IgD-negative memory B cell (primary cell): ENCODE data around the gene CASP8AP2. TPM values are rescaled to one million over a fixed set of nuclear protein-coding genes. Genes with fewer than 3 reads are reported as not detected.
A peak's percentile ranks its signal among the peaks of the same experiment; 100 is the strongest.
"Not testable (repeated sequence)": the region's sequence is repeated elsewhere in the genome, so short reads cannot be mapped to it uniquely, and the experiment has no call there.

Experiments
- H3K27ac Mint-ChIP-seq, 3 donors: one replicate each; pipeline ENCODE4 v1.8.0; 2020 to 2022; ENCODE audit warnings: mild to moderate bottlenecking in 3 of 3, mixed read lengths in 3 of 3, moderate library complexity in 1 of 3
- H3K27me3 Mint-ChIP-seq: one replicate; pipeline ENCODE4 v1.8.0; 2021; ENCODE audit warnings: mixed read lengths
- H3K36me3 Mint-ChIP-seq: one replicate; pipeline ENCODE4 v1.8.0; 2020; ENCODE audit warnings: mild to moderate bottlenecking, mixed read lengths
- H3K4me1 Mint-ChIP-seq, 3 donors: one replicate each; pipeline ENCODE4 v1.8.0; 2020 to 2022; ENCODE audit warnings: mixed read lengths in 3 of 3, mild to moderate bottlenecking in 1 of 3
- H3K4me3 Mint-ChIP-seq, 4 donors: one replicate each; pipeline ENCODE4 v1.8.0; 2020 to 2022; ENCODE audit warnings: mild to moderate bottlenecking in 4 of 4, mixed read lengths in 4 of 4, moderate library complexity in 3 of 4
- H3K9me3 Mint-ChIP-seq, 3 donors: one replicate each; pipeline ENCODE4 v1.8.0; 2020 to 2021; ENCODE audit warnings: mixed read lengths in 3 of 3, mild to moderate bottlenecking in 1 of 3
- polyA plus RNA-seq: library from polyadenylated mRNA; unstranded; fragments of 300-500 nt; fragmentation: Illumina TruSeq; gene quantifications from one replicate; pipeline ENCODE4 v1.2.3, GENCODE V29; 2021

CASP8AP2 gene
- 53.2 TPM for polyA plus RNA-seq

- Mint-ChIP-seq H3K27ac (peak within 1 kb of the TSS; percentile 75 to 95 (median 91)), H3K27me3 (no peaks in the 10 kb centered on the region), H3K4me3 (peak within 1 kb of the TSS; percentile 86 to 98 (median 98)), H3K9me3 (no peaks in the 10 kb centered on the region), H3K36me3 (peaks cover 8% of the 10 kb centered on the region), H3K4me1 (peaks cover 8 to 23% (median 21%) of the 10 kb centered on the region in 3 donors)
Observed at GRCh38 chr6:89829472-89830169, at the start of gene CASP8AP2. Gene CASP8AP2 (plus strand): TSS chr6:89829880.

- Mint-ChIP-seq H3K27ac (no peak overlapping the region), H3K4me3 (no peak overlapping the region), H3K27me3 (no peaks in the 10 kb centered on the region), H3K36me3 (peaks cover 25% of the 10 kb centered on the region), H3K4me1 (peaks cover 0 to 1% (median 0%) of the 10 kb centered on the region in 3 donors), H3K9me3 (peaks cover 0 to 5% (median 3%) of the 10 kb centered on the region in 3 donors)
Observed at GRCh38 chr6:89781070-89782034, 48.3 kb upstream of the CASP8AP2 start.

- Mint-ChIP-seq H3K27ac (no peak overlapping the region), H3K4me3 (no peak overlapping the region), H3K4me1 (peaks cover 0 to 1% (median 0%) of the 10 kb centered on the region in 3 donors), H3K27me3 (no peaks in the 10 kb centered on the region), H3K9me3 (peaks cover 0 to 5% (median 3%) of the 10 kb centered on the region in 3 donors), H3K36me3 (peaks cover 25% of the 10 kb centered on the region)
Observed at GRCh38 chr6:89782222-89782621, 47.5 kb upstream of the CASP8AP2 start.

- peaks cover 23% of the 10 kb centered on the region for H3K36me3 Mint-ChIP-seq
- H3K27me3 Mint-ChIP-seq, H3K4me1 Mint-ChIP-seq, H3K9me3 Mint-ChIP-seq: not testable (repeated sequence)
- H3K27ac Mint-ChIP-seq, result peak overlapping the region in 1 of 3 donors; percentile 35
- H3K4me3 Mint-ChIP-seq, result peak overlapping the region in 1 of 4 donors; percentile 77
Observed at GRCh38 chr6:89783293-89783692, 46.4 kb upstream of the CASP8AP2 start.

GRCh38 chr6:89784838-89785237, 44.8 kb upstream of the CASP8AP2 start:
- Mint-ChIP-seq H3K27ac (no peak overlapping the region), H3K4me3 (no peak overlapping the region), H3K27me3 (no peaks in the 10 kb centered on the region), H3K4me1 (peaks cover 0 to 3% (median 1%) of the 10 kb centered on the region in 3 donors), H3K9me3 (peaks cover 0 to 5% (median 3%) of the 10 kb centered on the region in 3 donors), H3K36me3 (peaks cover 22% of the 10 kb centered on the region)

- H3K9me3 Mint-ChIP-seq, result peaks cover 0 to 5% (median 3%) of the 10 kb centered on the region in 3 donors
Observed at GRCh38 chr6:89786970-89787369, 42.7 kb upstream of the CASP8AP2 start.

GRCh38 chr6:89787660-89788328, 41.9 kb upstream of the CASP8AP2 start:
- Mint-ChIP-seq H3K27me3 (no peaks in the 10 kb centered on the region), H3K4me3 (peak overlapping the region in 1 of 4 donors; percentile 52), H3K4me1 (peaks cover 0 to 3% (median 3%) of the 10 kb centered on the region in 3 donors), H3K27ac (peak overlapping the region in 1 of 3 donors; percentile 20), H3K9me3 (peaks cover 0 to 5% (median 3%) of the 10 kb centered on the region in 3 donors), H3K36me3 (peaks cover 14% of the 10 kb centered on the region)

More at GRCh38 chr6:89786970-89787369, 42.7 kb upstream of the CASP8AP2 start:
- Mint-ChIP-seq H3K4me1 (peaks cover 0 to 3% (median 1%) of the 10 kb centered on the region in 3 donors), H3K36me3 (peaks cover 17% of the 10 kb centered on the region), H3K4me3 (no peak overlapping the region), H3K27ac (no peak overlapping the region), H3K27me3 (no peaks in the 10 kb centered on the region)

- no peaks in the 10 kb centered on the region for H3K27me3 Mint-ChIP-seq
- no peak overlapping the region for H3K27ac Mint-ChIP-seq
- H3K9me3 Mint-ChIP-seq, result no peaks in the 10 kb centered on the region
- H3K4me1 Mint-ChIP-seq, result peaks cover 16 to 19% (median 17%) of the 10 kb centered on the region in 3 donors
- peaks cover 7% of the 10 kb centered on the region for H3K36me3 Mint-ChIP-seq
- H3K4me3 Mint-ChIP-seq, result no peak overlapping the region
Observed at GRCh38 chr6:89789980-89790379, 39.7 kb upstream of the CASP8AP2 start.

- no peaks in the 10 kb centered on the region for H3K27me3 Mint-ChIP-seq
- peaks cover 15 to 22% (median 17%) of the 10 kb centered on the region in 3 donors for H3K4me1 Mint-ChIP-seq
- H3K9me3 Mint-ChIP-seq, result no peaks in the 10 kb centered on the region
- H3K36me3 Mint-ChIP-seq, result peaks cover 7% of the 10 kb centered on the region
- H3K4me3 Mint-ChIP-seq, result no peak overlapping the region
- no peak overlapping the region for H3K27ac Mint-ChIP-seq
Observed at GRCh38 chr6:89790403-89790802, 39.3 kb upstream of the CASP8AP2 start.

GRCh38 chr6:89792881-89793280, 36.8 kb upstream of the CASP8AP2 start:
- Mint-ChIP-seq H3K9me3 (no peaks in the 10 kb centered on the region), H3K4me1 (peaks cover 15 to 25% (median 21%) of the 10 kb centered on the region in 3 donors), H3K4me3 (no peak overlapping the region), H3K36me3 (peaks cover 4% of the 10 kb centered on the region), H3K27ac (no peak overlapping the region), H3K27me3 (no peaks in the 10 kb centered on the region)

- no peaks in the 10 kb centered on the region for H3K27me3 Mint-ChIP-seq
- H3K4me3 Mint-ChIP-seq, result peak overlapping the region in 1 of 4 donors; percentile 63
- peaks cover 4% of the 10 kb centered on the region for H3K36me3 Mint-ChIP-seq
Observed at GRCh38 chr6:89793586-89793985, 36.1 kb upstream of the CASP8AP2 start.

GRCh38 chr6:89794324-89794723, 35.4 kb upstream of the CASP8AP2 start:
- Mint-ChIP-seq H3K9me3 (no peaks in the 10 kb centered on the region), H3K4me1 (peaks cover 15 to 25% (median 17%) of the 10 kb centered on the region in 3 donors), H3K4me3 (peak overlapping the region in 2 of 4 donors; percentile 35 to 63), H3K36me3 (peaks cover 4% of the 10 kb centered on the region), H3K27me3 (no peaks in the 10 kb centered on the region), H3K27ac (no peak overlapping the region)

More at GRCh38 chr6:89793586-89793985, 36.1 kb upstream of the CASP8AP2 start:
- Mint-ChIP-seq H3K9me3 (no peaks in the 10 kb centered on the region), H3K27ac (no peak overlapping the region), H3K4me1 (peaks cover 15 to 25% (median 17%) of the 10 kb centered on the region in 3 donors)

GRCh38 chr6:89797317-89797716, 32.4 kb upstream of the CASP8AP2 start:
- Mint-ChIP-seq H3K27ac (peak overlapping the region in 1 of 3 donors; percentile 45), H3K27me3 (no peaks in the 10 kb centered on the region), H3K9me3 (no peaks in the 10 kb centered on the region), H3K4me1 (peaks cover 16 to 25% (median 17%) of the 10 kb centered on the region in 3 donors), H3K36me3 (peaks cover 2% of the 10 kb centered on the region), H3K4me3 (no peak overlapping the region)

- Mint-ChIP-seq H3K4me1 (peaks cover 9 to 15% (median 9%) of the 10 kb centered on the region in 3 donors), H3K4me3 (no peak overlapping the region), H3K36me3 (no peaks in the 10 kb centered on the region), H3K27me3 (no peaks in the 10 kb centered on the region), H3K9me3 (no peaks in the 10 kb centered on the region), H3K27ac (peak overlapping the region in 1 of 3 donors; percentile 46)
Observed at GRCh38 chr6:89799096-89799495, 30.6 kb upstream of the CASP8AP2 start.
